ENCODE measurements around the gene CDC40.
"Not testable (repeated sequence)": the region's sequence is repeated elsewhere in the genome, so short reads cannot be mapped to it uniquely, and the experiment has no call there.

CDC40 gene

GRCh38 chr6:110269623-110270022 lies 89.4 kb downstream of the CDC40 start:
- Histone ChIP-seq H3K36me3 (no peaks in the 10 kb centered on the region), H3K9me3 (no peaks in the 10 kb centered on the region), H3K4me1 (no peaks in the 10 kb centered on the region), H3K4me3 (ENCODE audit: low read depth, low read length) (no peak overlapping the region), H3K27me3 (no peaks in the 10 kb centered on the region)
- TF ChIP-seq CTCF (IDR thresholded peaks at IDR 0.05; ENCODE audit: low read depth, low read length) = no peak
- no peak for DNase-seq

GRCh38 chr6:110270165-110270564 lies 89.9 kb downstream of the CDC40 start:
- H3K27me3 ChIP-seq = no peaks in the 10 kb centered on the region
- TF ChIP-seq CTCF (IDR thresholded peaks at IDR 0.05; ENCODE audit: low read depth, low read length) = no peak
- H3K9me3 ChIP-seq = no peaks in the 10 kb centered on the region
- H3K4me1 ChIP-seq = no peaks in the 10 kb centered on the region
- H3K4me3 ChIP-seq (ENCODE audit: low read depth, low read length) = no peak overlapping the region
- H3K36me3 ChIP-seq = no peaks in the 10 kb centered on the region
- DNase-seq = no peak

- H3K4me1 ChIP-seq = no peaks in the 10 kb centered on the region
- DNase-seq = no peak
These were observed 91.5 kb downstream of the CDC40 start for GRCh38 chr6:110271732-110272022.

GRCh38 chr6:110272781-110273180 lies 92.6 kb downstream of the CDC40 start:
- H3K4me1 ChIP-seq; H3K9me3 ChIP-seq; H3K27me3 ChIP-seq; H3K36me3 ChIP-seq; DNase-seq; H3K4me3 ChIP-seq (ENCODE audit: low read depth, low read length): not testable (repeated sequence)

More at GRCh38 chr6:110271732-110272022, 91.5 kb downstream of the CDC40 start:
- Histone ChIP-seq H3K9me3 (no peaks in the 10 kb centered on the region), H3K36me3 (no peaks in the 10 kb centered on the region), H3K4me3 (ENCODE audit: low read depth, low read length) (no peak overlapping the region), H3K27me3 (no peaks in the 10 kb centered on the region)
- TF ChIP-seq CTCF (IDR thresholded peaks at IDR 0.05; ENCODE audit: low read depth, low read length) = no peak

- Histone ChIP-seq H3K27me3 (no peaks in the 10 kb centered on the region), H3K36me3 (no peaks in the 10 kb centered on the region), H3K4me3 (ENCODE audit: low read depth, low read length) (no peak overlapping the region), H3K4me1 (no peaks in the 10 kb centered on the region), H3K9me3 (no peaks in the 10 kb centered on the region)
- no peak for TF ChIP-seq CTCF (IDR thresholded peaks at IDR 0.05; ENCODE audit: low read depth, low read length)
- no peak for DNase-seq
These were observed 97.0 kb downstream of the CDC40 start for GRCh38 chr6:110277100-110277665.
